ENCODE measurements around the gene GOT1. TPM values are rescaled to one million over a fixed set of nuclear protein-coding genes. Genes with fewer than 3 reads are reported as not detected.
A peak's percentile ranks its signal among the peaks of the same experiment; 100 is the strongest.

Gene GOT1
- total and polyA plus RNA-seq, 2 experiments from 2014 or later = 39.6 to 62.7 TPM

- TF ChIP-seq EZH2 (IDR thresholded peaks at IDR 0.05; ENCODE audit: insufficient read depth, poor library complexity, severe bottlenecking) = no peak
- no peak for TF ChIP-seq EZH2phosphoT487 (IDR thresholded peaks at IDR 0.05; ENCODE audit: insufficient read depth, low read depth)
- H3K36me3 ChIP-seq (ENCODE audit: low read depth) = no peaks in the 10 kb centered on the region
- no peak overlapping the region for H3K9ac ChIP-seq
- H3K9me2 ChIP-seq (ENCODE audit: insufficient read depth) = no peaks in the 10 kb centered on the region
- in situ Hi-C loops (cut with MboI) = no loop called here
- no peak overlapping the region for H3K4me3 ChIP-seq
- 77 to 80% methylated on average over 11 of the region's 11 CpGs for WGBS, 2 experiments (ENCODE audit: low coverage in 1 of 2, low lambda C conversion rate in 2 of 2, missing lambda C conversion rate in 2 of 2)
- no peaks in the 10 kb centered on the region for H4K20me1 ChIP-seq (ENCODE audit: insufficient read depth)
- peaks cover 10% of the 10 kb centered on the region for H3F3A ChIP-seq (ENCODE audit: insufficient read depth)
- no peaks in the 10 kb centered on the region for H3K79me2 ChIP-seq (ENCODE audit: insufficient read depth)
- no peak for DNase-seq
- H3K4me2 ChIP-seq (ENCODE audit: unreplicated experiment) = no peak overlapping the region
- no peak overlapping the region for H3K27ac ChIP-seq
- H3K4me1 ChIP-seq (ENCODE audit: insufficient read depth) = peaks cover 11% of the 10 kb centered on the region
- H3K9me3 ChIP-seq (ENCODE audit: low read depth) = no peaks in the 10 kb centered on the region
- H3K27me3 ChIP-seq (replicated peaks; ENCODE audit: insufficient read depth) = no peaks in the 10 kb centered on the region
- H2AFZ ChIP-seq = no peak overlapping the region
Observed at GRCh38 chr10:99387541-99387940, 42.9 kb downstream of the GOT1 start.

- H3K27me3 ChIP-seq (replicated peaks; ENCODE audit: insufficient read depth) = no peaks in the 10 kb centered on the region
- H3K36me3 ChIP-seq (ENCODE audit: low read depth) = no peaks in the 10 kb centered on the region
- 69 to 75% methylated on average over 4 of the region's 4 CpGs for WGBS, 2 experiments (ENCODE audit: low coverage in 1 of 2, low lambda C conversion rate in 2 of 2, missing lambda C conversion rate in 2 of 2)
- H3K9me2 ChIP-seq (ENCODE audit: insufficient read depth) = no peaks in the 10 kb centered on the region
- no peak for TF ChIP-seq EZH2 (IDR thresholded peaks at IDR 0.05; ENCODE audit: insufficient read depth, poor library complexity, severe bottlenecking)
- TF ChIP-seq EZH2phosphoT487 (IDR thresholded peaks at IDR 0.05; ENCODE audit: insufficient read depth, low read depth) = no peak
- no peak overlapping the region for H3K4me3 ChIP-seq
- H3K9me3 ChIP-seq (ENCODE audit: low read depth) = no peaks in the 10 kb centered on the region
- no peak overlapping the region for H2AFZ ChIP-seq
- no peaks in the 10 kb centered on the region for H3K79me2 ChIP-seq (ENCODE audit: insufficient read depth)
- H4K20me1 ChIP-seq (ENCODE audit: insufficient read depth) = no peaks in the 10 kb centered on the region
- H3K27ac ChIP-seq = no peak overlapping the region
- peaks cover 7% of the 10 kb centered on the region for H3K4me1 ChIP-seq (ENCODE audit: insufficient read depth)
- no peak for DNase-seq
- in situ Hi-C loops (cut with MboI) = no loop called here
- peaks cover 5% of the 10 kb centered on the region for H3F3A ChIP-seq (ENCODE audit: insufficient read depth)
- H3K9ac ChIP-seq = no peak overlapping the region
- no peak overlapping the region for H3K4me2 ChIP-seq (ENCODE audit: unreplicated experiment)
Observed at GRCh38 chr10:99387071-99387470, 43.4 kb downstream of the GOT1 start.

GRCh38 chr10:99382176-99382575, 48.2 kb downstream of the GOT1 start:
- peak; percentile 47 for DNase-seq
- Histone ChIP-seq H4K20me1 (ENCODE audit: insufficient read depth) (no peaks in the 10 kb centered on the region), H3K4me2 (ENCODE audit: unreplicated experiment) (no peak overlapping the region), H3K9me2 (ENCODE audit: insufficient read depth) (no peaks in the 10 kb centered on the region), H3F3A (ENCODE audit: insufficient read depth) (no peaks in the 10 kb centered on the region), H3K4me1 (ENCODE audit: insufficient read depth) (no peaks in the 10 kb centered on the region), H3K27ac (no peak overlapping the region), H3K79me2 (ENCODE audit: insufficient read depth) (no peaks in the 10 kb centered on the region), H3K9me3 (ENCODE audit: low read depth) (no peaks in the 10 kb centered on the region), H3K27me3 (replicated peaks; ENCODE audit: insufficient read depth) (no peaks in the 10 kb centered on the region), H3K36me3 (ENCODE audit: low read depth) (no peaks in the 10 kb centered on the region), H3K9ac (no peak overlapping the region), H2AFZ (no peak overlapping the region), H3K4me3 (no peak overlapping the region)
- TF ChIP-seq EZH2 (IDR thresholded peaks at IDR 0.05; ENCODE audit: insufficient read depth, poor library complexity, severe bottlenecking) (no peak), EZH2phosphoT487 (IDR thresholded peaks at IDR 0.05; ENCODE audit: insufficient read depth, low read depth) (no peak)
- in situ Hi-C loops (cut with MboI) = no loop called here
- WGBS, 2 experiments (ENCODE audit: low coverage in 1 of 2, low lambda C conversion rate in 2 of 2, missing lambda C conversion rate in 2 of 2) = 74 to 83% methylated on average over 1 of the region's 1 CpG

DNA sequence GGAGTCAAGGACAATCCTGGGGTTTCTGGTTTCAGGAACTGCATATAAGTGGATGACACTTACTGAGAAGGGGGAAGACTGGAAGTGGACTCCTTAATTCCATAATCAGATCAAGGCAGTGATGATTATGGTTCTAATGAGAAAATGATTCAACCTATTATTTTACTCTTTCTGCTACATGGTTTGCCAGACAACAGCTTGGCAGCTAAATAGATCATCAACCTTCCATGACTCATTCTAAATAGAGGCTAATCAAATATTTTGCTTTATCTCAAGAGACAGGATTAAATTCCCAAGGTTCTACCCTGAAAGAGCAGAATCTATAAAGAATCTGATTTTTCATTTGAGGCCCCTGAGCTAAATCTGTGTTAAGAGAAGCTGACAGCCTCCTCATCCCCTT, 55.0 kb downstream of the GOT1 start:
- peak; percentile 37 for DNase-seq
- no peaks in the 10 kb centered on the region for H3K27me3 ChIP-seq (replicated peaks; ENCODE audit: insufficient read depth)
- H3K27ac ChIP-seq = no peak overlapping the region
- H3K79me2 ChIP-seq (ENCODE audit: insufficient read depth) = no peaks in the 10 kb centered on the region
- no peak overlapping the region for H3K4me3 ChIP-seq
- no peaks in the 10 kb centered on the region for H3K9me3 ChIP-seq (ENCODE audit: low read depth)
- in situ Hi-C loops (cut with MboI) = no loop called here
- no peak overlapping the region for H3K9ac ChIP-seq
- peak overlapping the region; percentile 56 for H3K4me2 ChIP-seq (ENCODE audit: unreplicated experiment)
- no peaks in the 10 kb centered on the region for H4K20me1 ChIP-seq (ENCODE audit: insufficient read depth)
- H3K9me2 ChIP-seq (ENCODE audit: insufficient read depth) = no peaks in the 10 kb centered on the region
- no peak for TF ChIP-seq EZH2 (IDR thresholded peaks at IDR 0.05; ENCODE audit: insufficient read depth, poor library complexity, severe bottlenecking)
- TF ChIP-seq EZH2phosphoT487 (IDR thresholded peaks at IDR 0.05; ENCODE audit: insufficient read depth, low read depth) = no peak
- no peak overlapping the region for H2AFZ ChIP-seq
- H3K36me3 ChIP-seq (ENCODE audit: low read depth) = no peaks in the 10 kb centered on the region
- peaks cover 7% of the 10 kb centered on the region; the same call in 1 of the 2 replicates for H3F3A ChIP-seq (ENCODE audit: insufficient read depth)
- H3K4me1 ChIP-seq (ENCODE audit: insufficient read depth) = peaks cover 45% of the 10 kb centered on the region

- H4K20me1 ChIP-seq (ENCODE audit: insufficient read depth) = no peaks in the 10 kb centered on the region
- 84 to 91% methylated on average over 3 of the region's 3 CpGs for WGBS, 2 experiments (ENCODE audit: low coverage in 1 of 2, low lambda C conversion rate in 2 of 2, missing lambda C conversion rate in 2 of 2)
- no peak for DNase-seq
Observed at GRCh38 chr10:99374972-99375371, 55.5 kb downstream of the GOT1 start.

More at GRCh38 chr10:99374972-99375371, 55.5 kb downstream of the GOT1 start:
- Histone ChIP-seq H3K27me3 (replicated peaks; ENCODE audit: insufficient read depth) (no peaks in the 10 kb centered on the region), H3K9me2 (ENCODE audit: insufficient read depth) (no peaks in the 10 kb centered on the region), H3F3A (ENCODE audit: insufficient read depth) (peaks cover 11% of the 10 kb centered on the region; the same call in 1 of the 2 replicates), H3K4me1 (ENCODE audit: insufficient read depth) (peaks cover 49% of the 10 kb centered on the region), H3K4me2 (ENCODE audit: unreplicated experiment) (peak overlapping the region; percentile 56), H3K27ac (no peak overlapping the region), H2AFZ (no peak overlapping the region), H3K36me3 (ENCODE audit: low read depth) (no peaks in the 10 kb centered on the region), H3K9me3 (ENCODE audit: low read depth) (no peaks in the 10 kb centered on the region), H3K79me2 (ENCODE audit: insufficient read depth) (no peaks in the 10 kb centered on the region), H3K4me3 (no peak overlapping the region), H3K9ac (no peak overlapping the region)
- TF ChIP-seq EZH2phosphoT487 (IDR thresholded peaks at IDR 0.05; ENCODE audit: insufficient read depth, low read depth) = no peak
- no peak for TF ChIP-seq EZH2 (IDR thresholded peaks at IDR 0.05; ENCODE audit: insufficient read depth, poor library complexity, severe bottlenecking)
- in situ Hi-C loops (cut with MboI) = no loop called here

All from GM23248 (cell line).